ENCODE results near the gene LOXL1.
A peak's percentile ranks its signal among the peaks of the same experiment; 100 is the strongest.

LOXL1 gene

DNA sequence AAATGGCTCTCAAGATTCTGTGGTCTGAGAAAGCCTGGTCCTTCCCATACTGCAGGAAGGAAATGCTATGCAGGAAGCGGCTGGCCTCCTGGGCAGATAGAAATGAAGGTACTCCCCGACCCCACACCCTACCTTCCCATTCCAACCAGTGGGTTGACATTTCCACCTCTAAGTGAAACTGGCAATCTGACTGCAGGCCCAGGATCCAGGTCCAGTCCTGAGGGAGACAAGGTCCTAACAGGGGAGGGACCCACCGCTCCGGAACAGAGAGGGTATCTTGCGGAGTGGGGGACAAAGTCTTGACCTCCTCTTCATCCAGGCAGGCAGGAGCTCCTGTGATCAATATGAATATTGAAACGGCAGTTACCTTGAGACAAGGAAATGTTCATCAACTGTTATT, 6.6 kb upstream of the LOXL1 start:
- H3K4me1 Mint-ChIP-seq: peaks cover 47% of the 10 kb centered on the region
- peaks cover 33% of the 10 kb centered on the region for H3K9me3 Mint-ChIP-seq
- TF ChIP-seq, protein P1, sequence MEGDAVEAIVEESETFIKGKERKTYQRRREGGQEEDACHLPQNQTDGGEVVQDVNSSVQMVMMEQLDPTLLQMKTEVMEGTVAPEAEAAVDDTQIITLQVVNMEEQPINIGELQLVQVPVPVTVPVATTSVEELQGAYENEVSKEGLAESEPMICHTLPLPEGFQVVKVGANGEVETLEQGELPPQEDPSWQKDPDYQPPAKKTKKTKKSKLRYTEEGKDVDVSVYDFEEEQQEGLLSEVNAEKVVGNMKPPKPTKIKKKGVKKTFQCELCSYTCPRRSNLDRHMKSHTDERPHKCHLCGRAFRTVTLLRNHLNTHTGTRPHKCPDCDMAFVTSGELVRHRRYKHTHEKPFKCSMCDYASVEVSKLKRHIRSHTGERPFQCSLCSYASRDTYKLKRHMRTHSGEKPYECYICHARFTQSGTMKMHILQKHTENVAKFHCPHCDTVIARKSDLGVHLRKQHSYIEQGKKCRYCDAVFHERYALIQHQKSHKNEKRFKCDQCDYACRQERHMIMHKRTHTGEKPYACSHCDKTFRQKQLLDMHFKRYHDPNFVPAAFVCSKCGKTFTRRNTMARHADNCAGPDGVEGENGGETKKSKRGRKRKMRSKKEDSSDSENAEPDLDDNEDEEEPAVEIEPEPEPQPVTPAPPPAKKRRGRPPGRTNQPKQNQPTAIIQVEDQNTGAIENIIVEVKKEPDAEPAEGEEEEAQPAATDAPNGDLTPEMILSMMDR (IDR thresholded peaks at IDR 0.05): no peak
- no peak overlapping the region for H3K4me3 Mint-ChIP-seq
- peaks cover 41% of the 10 kb centered on the region for H3K36me3 Mint-ChIP-seq (ENCODE audit: low read depth)
- H3K27me3 Mint-ChIP-seq (ENCODE audit: low read depth, poor library complexity): peaks cover 10% of the 10 kb centered on the region
- no peak for DNase-seq
- no peak overlapping the region for H3K27ac Mint-ChIP-seq

DNA sequence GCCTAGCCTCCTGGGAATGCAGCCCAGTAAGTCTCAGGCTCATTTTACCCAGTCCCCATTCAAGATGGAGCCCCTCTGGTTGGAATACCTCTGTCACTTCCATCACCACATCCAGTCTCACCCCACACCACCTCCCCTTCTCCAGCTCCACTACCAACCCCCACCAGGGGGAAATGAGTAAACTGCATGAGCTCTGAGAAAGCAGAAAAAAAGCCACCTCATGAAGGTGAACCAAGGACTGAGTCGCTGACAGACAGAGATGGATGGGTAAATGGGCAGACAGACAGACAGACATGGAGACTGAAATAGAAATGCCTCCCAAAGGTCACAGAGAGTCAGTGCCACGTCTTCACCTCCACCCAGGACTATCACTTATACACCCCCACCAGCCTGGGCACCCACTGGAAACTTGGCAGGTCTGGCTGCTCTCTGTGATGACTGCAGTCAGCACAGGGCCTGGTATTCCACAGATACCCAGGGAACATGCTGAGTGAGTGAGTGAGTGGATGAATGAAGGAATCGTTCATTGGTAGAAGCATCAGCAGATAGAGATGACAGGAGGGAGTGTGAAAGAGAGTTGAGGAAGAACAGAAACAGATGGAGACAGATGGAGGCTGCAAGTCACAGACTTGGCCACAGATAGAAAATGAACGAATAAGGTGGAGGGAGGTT, 4.9 kb upstream of the LOXL1 start:
- Mint-ChIP-seq H3K36me3 (ENCODE audit: low read depth) (peaks cover 31% of the 10 kb centered on the region), H3K27me3 (ENCODE audit: low read depth, poor library complexity) (peaks cover 6% of the 10 kb centered on the region), H3K4me1 (peaks cover 61% of the 10 kb centered on the region), H3K27ac (peak overlapping the region; percentile 39), H3K9me3 (peaks cover 26% of the 10 kb centered on the region), H3K4me3 (peak overlapping the region; percentile 61)
- TF ChIP-seq, protein P1 (IDR thresholded peaks at IDR 0.05): no peak
- DNase-seq: no peak

DNA sequence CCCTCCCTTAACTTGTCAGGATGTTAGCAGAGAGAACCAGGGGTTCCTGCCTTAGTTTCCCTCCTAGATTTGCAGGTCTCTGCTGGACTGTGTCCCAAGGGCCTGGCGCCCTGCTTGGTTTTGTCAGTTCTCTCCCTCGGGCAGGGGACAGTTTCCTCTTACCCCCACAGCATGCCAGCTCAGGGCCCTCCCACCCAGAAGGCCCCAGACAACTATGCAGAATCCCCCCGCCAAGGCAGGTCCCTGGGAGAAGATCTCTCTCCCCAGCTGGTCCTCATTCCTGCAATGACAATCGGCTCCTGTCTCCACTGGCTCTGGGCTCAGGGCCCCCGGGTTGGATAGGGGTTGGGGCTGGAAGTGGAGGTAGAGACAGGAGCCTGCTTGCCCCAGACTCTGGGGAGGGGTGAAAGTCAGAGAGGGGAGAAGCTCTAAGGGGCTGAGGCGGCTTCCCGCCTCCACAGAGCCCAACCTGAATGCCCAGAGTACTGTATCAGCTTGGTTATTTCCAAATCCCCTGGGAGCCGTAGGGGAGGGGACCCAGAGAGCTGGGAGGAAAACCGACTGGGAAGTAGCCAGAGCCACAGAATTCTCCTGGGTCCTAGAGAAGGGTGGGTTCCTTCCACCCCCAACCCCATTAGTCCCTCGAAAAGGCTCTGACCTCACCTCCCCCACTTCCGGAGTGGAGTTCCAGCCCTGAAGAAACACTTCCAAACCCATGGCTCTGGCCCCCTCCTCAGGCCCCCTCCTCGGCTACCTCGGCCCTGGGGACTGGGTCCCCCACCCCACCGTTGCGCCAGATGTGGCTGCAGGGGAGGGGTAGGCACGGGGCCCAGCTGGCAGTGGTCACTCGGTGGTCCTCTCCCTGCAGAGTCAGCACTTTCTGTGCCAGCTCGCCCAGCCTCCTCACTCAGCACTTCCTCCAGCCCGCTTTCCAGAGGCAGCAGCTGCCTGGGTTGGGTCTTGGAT, 3.8 kb upstream of the LOXL1 start:
- peak overlapping the region; percentile 61 for H3K4me3 Mint-ChIP-seq
- TF ChIP-seq, protein P1 (IDR thresholded peaks at IDR 0.05): no peak
- peak; percentile 61 for DNase-seq
- H3K27ac Mint-ChIP-seq: peak overlapping the region; percentile 97
- H3K27me3 Mint-ChIP-seq (ENCODE audit: low read depth, poor library complexity): peaks cover 6% of the 10 kb centered on the region
- peaks cover 22% of the 10 kb centered on the region for H3K36me3 Mint-ChIP-seq (ENCODE audit: low read depth)
- H3K9me3 Mint-ChIP-seq: peaks cover 17% of the 10 kb centered on the region
- peaks cover 61% of the 10 kb centered on the region for H3K4me1 Mint-ChIP-seq

DNA sequence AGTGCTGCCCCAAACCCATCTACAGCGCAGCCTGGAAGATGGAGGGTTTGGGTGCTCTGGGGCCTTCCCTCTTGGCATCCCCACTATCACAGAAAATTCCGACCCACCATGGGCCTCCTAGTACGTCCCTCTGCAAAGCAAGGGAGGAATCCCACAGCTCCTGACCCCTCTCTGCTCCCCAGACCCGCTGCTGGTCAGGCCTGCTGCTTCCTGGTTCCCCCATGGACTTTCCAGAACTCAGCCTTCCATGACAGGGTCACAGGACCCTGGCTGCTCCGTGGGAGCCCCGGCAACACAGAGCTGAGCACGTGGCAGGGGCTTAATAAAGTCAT, 3.1 kb upstream of the LOXL1 start:
- Mint-ChIP-seq H3K27ac (peak overlapping the region; percentile 97), H3K4me1 (peaks cover 63% of the 10 kb centered on the region), H3K36me3 (ENCODE audit: low read depth) (peaks cover 16% of the 10 kb centered on the region), H3K9me3 (peaks cover 11% of the 10 kb centered on the region), H3K4me3 (peak overlapping the region; percentile 60), H3K27me3 (ENCODE audit: low read depth, poor library complexity) (peaks cover 6% of the 10 kb centered on the region)
- TF ChIP-seq, protein P1 (IDR thresholded peaks at IDR 0.05): no peak
- peak; percentile 29 for DNase-seq

DNA sequence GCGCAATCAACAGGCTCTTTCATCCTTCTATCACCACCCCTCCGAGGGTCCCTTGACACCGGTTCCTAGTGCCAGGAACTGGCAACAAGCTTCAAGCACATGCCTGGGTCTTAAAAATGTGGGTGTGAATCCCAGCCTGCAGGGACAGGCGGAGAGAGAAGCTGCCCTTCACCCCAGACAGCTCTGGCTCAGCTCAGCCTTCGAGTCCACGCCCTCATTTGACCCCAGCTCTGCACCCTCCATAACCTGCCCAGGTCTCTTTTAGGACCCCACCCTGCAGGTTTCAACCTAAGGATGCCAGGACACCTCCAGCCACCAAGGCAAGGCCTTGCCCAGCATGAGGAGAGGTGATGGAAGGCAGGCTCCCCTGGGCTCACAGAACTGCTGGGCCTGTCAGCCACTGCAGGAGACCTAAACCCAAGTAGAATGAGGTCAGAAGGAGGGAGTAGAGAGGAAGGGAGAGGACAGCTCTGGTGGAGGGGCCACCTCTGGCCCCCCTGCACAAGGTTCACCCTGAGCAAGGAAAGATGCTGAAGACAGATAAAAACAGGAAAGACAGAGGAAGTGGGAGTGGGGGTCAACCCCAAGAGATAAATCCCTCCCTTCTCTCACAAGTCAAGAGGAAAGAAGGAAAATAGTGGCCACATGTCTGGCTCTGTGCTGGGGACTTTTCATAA, 2.6 kb upstream of the LOXL1 start:
- Mint-ChIP-seq H3K4me1 (peaks cover 68% of the 10 kb centered on the region), H3K27ac (peak overlapping the region; percentile 97), H3K36me3 (ENCODE audit: low read depth) (peaks cover 11% of the 10 kb centered on the region), H3K4me3 (peak overlapping the region; percentile 60), H3K9me3 (peaks cover 6% of the 10 kb centered on the region), H3K27me3 (ENCODE audit: low read depth, poor library complexity) (peaks cover 6% of the 10 kb centered on the region)
- DNase-seq: no peak
- TF ChIP-seq, protein P1 (IDR thresholded peaks at IDR 0.05): no peak

Measured in nephron progenitor cell (in vitro differentiated cells).